ENCODE measurements around the gene POLA1. TPM values are rescaled to one million over a fixed set of nuclear protein-coding genes. Genes with fewer than 3 reads are reported as not detected.
A peak's percentile ranks its signal among the peaks of the same experiment; 100 is the strongest.

Gene POLA1
- polyA plus RNA-seq, 1 experiment, result 2.2 TPM

DNA sequence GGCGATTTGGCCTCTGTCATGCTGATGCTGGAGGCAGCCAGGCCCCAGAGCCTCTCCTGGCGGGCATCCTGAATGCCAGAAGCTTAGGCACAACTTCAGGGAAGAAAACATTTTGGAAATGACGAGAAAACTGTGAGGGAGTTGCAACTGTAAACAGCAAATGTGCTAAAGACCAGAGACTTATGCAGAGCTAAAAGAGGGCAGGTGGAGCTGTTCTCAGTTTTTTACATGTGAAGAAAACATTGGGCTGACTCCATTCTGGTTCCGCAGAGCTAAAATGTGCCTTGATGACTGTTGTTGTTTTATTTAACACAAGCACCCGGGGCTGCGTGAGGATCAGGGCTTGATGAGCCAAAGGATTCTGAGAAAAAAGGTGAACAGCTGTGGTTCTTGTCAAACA lies 332.9 kb downstream of the POLA1 start:
- CTCF ChIA-PET, result no interaction called here

DNA sequence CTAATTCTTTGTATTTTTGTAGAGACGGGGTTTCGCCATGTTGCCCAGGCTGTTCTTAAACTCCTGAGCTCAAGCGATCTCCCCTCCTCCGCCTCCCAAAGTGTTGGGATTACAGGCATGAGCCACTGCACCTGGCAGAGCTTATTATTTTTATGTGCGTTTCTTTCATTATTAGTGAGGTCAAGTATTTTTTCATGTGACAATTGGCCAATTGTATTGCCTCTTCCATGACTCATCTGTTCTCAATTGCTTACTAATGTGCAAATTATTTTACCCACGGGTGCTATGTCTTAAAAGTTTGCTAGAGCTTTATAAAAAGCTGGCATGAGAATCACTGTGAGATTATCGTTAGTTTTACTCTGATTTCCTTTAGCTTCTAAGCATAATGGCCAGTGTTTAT lies 335.0 kb downstream of the POLA1 start:
- ChIA-PET CTCF (interaction anchor here (1.1 kb wide), 1 partner anchor 276 kb away, joined by 5 read pairs; no protein-coding TSS in a partner anchor), POLR2A (interaction anchor here (0.7 kb wide), 1 partner anchor 178 kb away, joined by 3 read pairs; no protein-coding TSS in a partner anchor)
- H3K4me3 ChIP-seq (ENCODE audit: low read depth, low read length), result no peak overlapping the region
- no peak overlapping the region for H3K27ac ChIP-seq (ENCODE audit: low read depth, low read length)
- no peaks in the 10 kb centered on the region for H3K9me3 ChIP-seq (ENCODE audit: control insufficient read depth, insufficient read depth, low read length)
- TF ChIP-seq, protein P1, sequence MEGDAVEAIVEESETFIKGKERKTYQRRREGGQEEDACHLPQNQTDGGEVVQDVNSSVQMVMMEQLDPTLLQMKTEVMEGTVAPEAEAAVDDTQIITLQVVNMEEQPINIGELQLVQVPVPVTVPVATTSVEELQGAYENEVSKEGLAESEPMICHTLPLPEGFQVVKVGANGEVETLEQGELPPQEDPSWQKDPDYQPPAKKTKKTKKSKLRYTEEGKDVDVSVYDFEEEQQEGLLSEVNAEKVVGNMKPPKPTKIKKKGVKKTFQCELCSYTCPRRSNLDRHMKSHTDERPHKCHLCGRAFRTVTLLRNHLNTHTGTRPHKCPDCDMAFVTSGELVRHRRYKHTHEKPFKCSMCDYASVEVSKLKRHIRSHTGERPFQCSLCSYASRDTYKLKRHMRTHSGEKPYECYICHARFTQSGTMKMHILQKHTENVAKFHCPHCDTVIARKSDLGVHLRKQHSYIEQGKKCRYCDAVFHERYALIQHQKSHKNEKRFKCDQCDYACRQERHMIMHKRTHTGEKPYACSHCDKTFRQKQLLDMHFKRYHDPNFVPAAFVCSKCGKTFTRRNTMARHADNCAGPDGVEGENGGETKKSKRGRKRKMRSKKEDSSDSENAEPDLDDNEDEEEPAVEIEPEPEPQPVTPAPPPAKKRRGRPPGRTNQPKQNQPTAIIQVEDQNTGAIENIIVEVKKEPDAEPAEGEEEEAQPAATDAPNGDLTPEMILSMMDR (IDR thresholded peaks at IDR 0.05; ENCODE audit: low read depth, low read length), result no peak
- no peak for DNase-seq (ENCODE audit: low read depth, low spot score)
- H3K27me3 ChIP-seq (ENCODE audit: control insufficient read depth, insufficient read depth, low read length), result peaks cover 20% of the 10 kb centered on the region

More for the DNA sequence above, 332.9 kb downstream of the POLA1 start:
- TF ChIP-seq, protein P1 (IDR thresholded peaks at IDR 0.05; ENCODE audit: low read depth, low read length), result no peak
- Histone ChIP-seq H3K4me3 (ENCODE audit: low read depth, low read length) (no peak overlapping the region), H3K27ac (ENCODE audit: low read depth, low read length) (no peak overlapping the region), H3K27me3 (ENCODE audit: control insufficient read depth, insufficient read depth, low read length) (peaks cover 40% of the 10 kb centered on the region), H3K9me3 (ENCODE audit: control insufficient read depth, insufficient read depth, low read length) (no peaks in the 10 kb centered on the region; the same call in 1 of the 2 replicates)
- DNase-seq (ENCODE audit: low read depth, low spot score), result no peak
- POLR2A ChIA-PET, result no interaction called here

DNA sequence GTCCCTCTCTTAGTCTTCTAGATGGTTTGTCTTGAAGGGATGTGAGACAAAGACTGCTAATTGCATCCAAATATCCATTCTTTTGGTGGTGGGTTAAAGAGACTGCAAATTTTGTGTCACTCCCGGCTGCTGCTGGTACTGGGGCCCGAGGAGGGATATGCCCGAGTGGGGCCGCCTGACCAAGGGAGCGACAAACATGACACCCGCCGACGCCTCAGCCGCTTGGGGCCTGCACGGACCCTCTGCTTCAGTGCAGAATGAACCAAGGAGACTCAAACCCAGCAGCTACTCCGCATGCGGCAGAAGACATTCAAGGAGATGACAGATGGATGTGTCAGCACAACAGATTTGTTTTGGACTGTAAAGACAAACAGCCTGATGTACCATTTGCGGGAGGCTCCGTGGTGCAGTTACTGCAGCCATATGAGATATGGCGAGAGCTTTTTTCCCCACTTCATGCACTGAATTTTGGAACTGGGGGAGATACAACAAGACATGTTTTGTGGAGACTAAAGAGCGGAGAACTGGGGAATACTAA lies 335.6 kb downstream of the POLA1 start:
- no peak for DNase-seq (ENCODE audit: low read depth, low spot score)
- Histone ChIP-seq H3K4me3 (ENCODE audit: low read depth, low read length) (no peak overlapping the region), H3K27ac (ENCODE audit: low read depth, low read length) (no peak overlapping the region), H3K9me3 (ENCODE audit: control insufficient read depth, insufficient read depth, low read length) (no peaks in the 10 kb centered on the region), H3K27me3 (ENCODE audit: control insufficient read depth, insufficient read depth, low read length) (peaks cover 14% of the 10 kb centered on the region)
- ChIA-PET POLR2A (no interaction called here), CTCF (interaction anchor here (0.6 kb wide), 1 partner anchor 354 kb away, joined by 17 read pairs; no protein-coding TSS in a partner anchor)
- TF ChIP-seq, protein P1 (IDR thresholded peaks at IDR 0.05; ENCODE audit: low read depth, low read length), result no peak

DNA sequence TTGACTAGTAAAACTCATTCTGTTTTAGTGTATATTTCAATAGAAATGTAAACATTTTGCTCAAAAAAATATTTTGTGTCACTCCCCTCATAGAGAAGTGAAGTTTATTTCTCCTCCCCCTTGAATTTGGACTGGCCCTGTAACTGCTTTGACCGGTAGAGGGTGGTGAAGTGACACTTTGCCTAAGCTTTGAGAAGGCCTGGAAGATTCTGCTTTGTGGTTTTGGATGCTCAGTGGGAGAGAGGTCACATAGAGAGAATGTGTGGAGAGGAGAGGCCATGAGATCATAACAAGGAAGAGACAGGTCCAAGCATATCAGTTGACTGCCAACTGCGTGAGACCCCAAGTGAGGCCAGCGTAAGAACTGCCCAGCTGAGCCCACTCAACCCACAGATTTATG lies 341.2 kb downstream of the POLA1 start:
- POLR2A ChIA-PET, result no interaction called here
- DNase-seq (ENCODE audit: low read depth, low spot score), result no peak
- H3K27ac ChIP-seq (ENCODE audit: low read depth, low read length), result no peak overlapping the region
- CTCF ChIA-PET, result interaction anchor here (2.1 to 2.2 kb wide), 2 partner anchors 109 to 196 kb away, joined by 7 to 11 read pairs; no protein-coding TSS in a partner anchor
- H3K9me3 ChIP-seq (ENCODE audit: control insufficient read depth, insufficient read depth, low read length), result no peaks in the 10 kb centered on the region
- H3K27me3 ChIP-seq (ENCODE audit: control insufficient read depth, insufficient read depth, low read length), result no peaks in the 10 kb centered on the region
- no peak overlapping the region for H3K4me3 ChIP-seq (ENCODE audit: low read depth, low read length)
- TF ChIP-seq, protein P1 (IDR thresholded peaks at IDR 0.05; ENCODE audit: low read depth, low read length), result peak; percentile 24

DNA sequence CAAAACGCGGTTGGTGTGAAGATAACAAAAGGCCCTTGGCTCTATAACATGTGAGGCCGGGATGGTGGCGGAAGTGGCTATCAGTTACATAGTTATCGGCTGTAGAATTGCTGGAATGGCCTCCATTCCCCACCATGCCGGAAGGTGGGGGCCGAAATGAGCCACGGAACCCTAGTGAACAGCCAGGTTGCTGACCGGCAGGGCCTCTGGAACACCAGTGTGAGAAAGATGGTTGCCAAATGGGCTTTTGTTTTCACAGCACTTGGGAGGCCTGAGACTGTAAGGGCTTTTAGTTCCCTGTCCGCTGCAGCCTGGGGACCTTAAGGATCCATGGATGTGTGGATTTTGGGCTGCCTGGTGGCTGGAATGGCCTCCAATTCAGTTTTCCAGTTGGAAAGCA lies 345.3 kb downstream of the POLA1 start:
- Histone ChIP-seq H3K9me3 (ENCODE audit: control insufficient read depth, insufficient read depth, low read length) (no peaks in the 10 kb centered on the region), H3K27me3 (ENCODE audit: control insufficient read depth, insufficient read depth, low read length) (no peaks in the 10 kb centered on the region), H3K27ac (ENCODE audit: low read depth, low read length) (no peak overlapping the region), H3K4me3 (ENCODE audit: low read depth, low read length) (no peak overlapping the region)
- no peak for DNase-seq (ENCODE audit: low read depth, low spot score)
- ChIA-PET CTCF (interaction anchor here (0.6 kb wide), 1 partner anchor 77 kb away, joined by 4 read pairs; no protein-coding TSS in a partner anchor), POLR2A (no interaction called here)
- TF ChIP-seq, protein P1 (IDR thresholded peaks at IDR 0.05; ENCODE audit: low read depth, low read length), result no peak

All from AG04450 (cell line).